ENCODE data around the gene IGDCC3. TPM values are rescaled to one million over a fixed set of nuclear protein-coding genes. Genes with fewer than 3 reads are reported as not detected.

Gene IGDCC3
- total and polyA plus RNA-seq, 2 of the 8 experiments (the other 6 are each of a cell fraction or from before 2014, with no cell fraction given) = 26.8 to 45.7 TPM

- TF ChIP-seq CTCF (IDR thresholded peaks at IDR 0.05; ENCODE audit: control extremely low read depth in 1 of 3, insufficient read depth in 1 of 3, low read depth in 1 of 3, low read length in 3 of 3) = no peak
- TF ChIP-seq SUZ12 (IDR thresholded peaks at IDR 0.05; ENCODE audit: low read length) = no peak
- TF ChIP-seq SAP30 (IDR thresholded peaks at IDR 0.05; ENCODE audit: insufficient read depth, insufficient replicate concordance, low read length) = no peak
- no peak for TF ChIP-seq MAFK (IDR thresholded peaks at IDR 0.05; ENCODE audit: low read depth, low read length)
- no peak for TF ChIP-seq KDM1A (IDR thresholded peaks at IDR 0.05; ENCODE audit: borderline replicate concordance, low read length)
- no peak for TF ChIP-seq BCL11A (IDR thresholded peaks at IDR 0.05; ENCODE audit: low read depth in 2 of 2, low read length in 2 of 2)
- no peak for TF ChIP-seq EZH2 (IDR thresholded peaks at IDR 0.05; ENCODE audit: low read depth, low read length, severe bottlenecking)
- no peak for TF ChIP-seq ASH2L (IDR thresholded peaks at IDR 0.05; ENCODE audit: low read length)
- TF ChIP-seq HDAC2 (IDR thresholded peaks at IDR 0.05; ENCODE audit: borderline replicate concordance in 1 of 2, low read depth in 2 of 2, low read length in 2 of 2) = 0 out of 4 replicates have a peak, but pooled peaks of 1 of the 2 experiments have one; percentile 10
- no peak for TF ChIP-seq GABPA (IDR thresholded peaks at IDR 0.05; ENCODE audit: borderline replicate concordance, insufficient read depth, low read length)
- TF ChIP-seq CEBPB (IDR thresholded peaks at IDR 0.05; ENCODE audit: low read depth, low read length) = no peak
- TF ChIP-seq RAD21 (IDR thresholded peaks at IDR 0.05 in 1 of 2, conservative IDR thresholded peaks at IDR 0.05 in 1 of 2; ENCODE audit: low read depth in 2 of 2, low read length in 2 of 2) = no peak
- TF ChIP-seq SIRT6 (IDR thresholded peaks at IDR 0.05; ENCODE audit: low read length) = no peak
- TF ChIP-seq TBP (IDR thresholded peaks at IDR 0.05; ENCODE audit: low read depth, low read length) = no peak
- TF ChIP-seq NANOG (IDR thresholded peaks at IDR 0.05; ENCODE audit: insufficient read depth, low read depth, low read length, poor library complexity, severe bottlenecking) = no peak
- no peak for TF ChIP-seq TAF7 (optimal IDR thresholded peaks at IDR 0.05; ENCODE audit: borderline replicate concordance, low read depth, low read length)
- no peak for TF ChIP-seq POLR2A (IDR thresholded peaks at IDR 0.05; ENCODE audit: control extremely low read depth in 1 of 2, low read depth in 2 of 2, low read length in 2 of 2)
- TF ChIP-seq SP1 (IDR thresholded peaks at IDR 0.05; ENCODE audit: low read depth, low read length) = peak; percentile 42; the same call in 1 of the 2 replicates
- TF ChIP-seq SIN3A (conservative IDR thresholded peaks at IDR 0.05 in 1 of 2, IDR thresholded peaks at IDR 0.05 in 1 of 2; ENCODE audit: low read depth in 1 of 2, low read length in 2 of 2) = peak; percentile 82 to 85
- TF ChIP-seq SP2 (IDR thresholded peaks at IDR 0.05; ENCODE audit: low read length) = no peak
Measured at GRCh38 chr15:65368302-65369211, 9.2 kb downstream of the IGDCC3 start (continued).

Measured in H1 (cell line).